CMK (cell line): ENCODE results near the gene NONO.
"Not testable (repeated sequence)": the region's sequence is repeated elsewhere in the genome, so short reads cannot be mapped to it uniquely, and the experiment has no call there.

Experiments
- DNase-seq: peaks from one replicate; pipeline ENCODE4 v3.0.0-alpha.2; 2010; ENCODE audit warnings: low read depth

The NONO gene, protein sequence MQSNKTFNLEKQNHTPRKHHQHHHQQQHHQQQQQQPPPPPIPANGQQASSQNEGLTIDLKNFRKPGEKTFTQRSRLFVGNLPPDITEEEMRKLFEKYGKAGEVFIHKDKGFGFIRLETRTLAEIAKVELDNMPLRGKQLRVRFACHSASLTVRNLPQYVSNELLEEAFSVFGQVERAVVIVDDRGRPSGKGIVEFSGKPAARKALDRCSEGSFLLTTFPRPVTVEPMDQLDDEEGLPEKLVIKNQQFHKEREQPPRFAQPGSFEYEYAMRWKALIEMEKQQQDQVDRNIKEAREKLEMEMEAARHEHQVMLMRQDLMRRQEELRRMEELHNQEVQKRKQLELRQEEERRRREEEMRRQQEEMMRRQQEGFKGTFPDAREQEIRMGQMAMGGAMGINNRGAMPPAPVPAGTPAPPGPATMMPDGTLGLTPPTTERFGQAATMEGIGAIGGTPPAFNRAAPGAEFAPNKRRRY

DNA sequence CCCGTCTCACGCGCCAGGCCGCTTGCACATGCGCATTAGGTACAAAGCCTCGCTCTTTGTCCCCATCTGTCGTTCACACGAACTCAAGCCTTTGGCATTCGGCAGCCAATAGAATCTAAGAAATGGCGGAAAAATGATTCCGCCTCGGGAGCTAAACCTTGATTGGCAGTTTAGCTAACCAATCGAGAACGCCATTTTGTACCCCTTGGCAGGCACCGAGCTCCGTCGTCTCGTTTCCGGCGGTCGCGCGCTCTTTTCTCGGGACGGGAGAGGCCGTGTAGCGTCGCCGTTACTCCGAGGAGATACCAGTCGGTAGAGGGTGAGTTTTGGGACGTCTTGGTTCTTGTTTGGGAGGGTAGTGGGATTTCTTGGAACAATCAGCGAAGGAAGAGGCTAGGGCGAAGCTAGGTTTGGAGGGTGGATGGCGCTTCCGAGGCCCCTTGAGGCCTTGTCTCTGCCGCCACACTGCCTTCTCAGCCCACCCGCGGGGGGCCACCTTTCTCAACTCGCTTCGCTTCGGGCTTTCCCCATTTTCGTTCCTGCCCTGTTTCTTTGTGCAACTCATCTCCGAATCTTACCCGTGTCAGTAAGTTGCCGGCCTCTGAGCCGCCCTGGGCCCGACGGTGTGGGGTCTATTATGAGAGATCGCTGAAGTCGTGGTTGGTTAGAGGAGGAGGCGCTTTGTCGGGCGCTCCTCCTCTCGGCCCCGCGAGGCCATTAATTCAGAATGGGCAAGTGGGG is at the start of gene NONO:
NONO (plus strand) TSS at position 233 of the 741 bp plus-strand sequence. CDS start 7,003 bp downstream, outside the sequence.
- peak; percentile 87 for DNase-seq

DNA sequence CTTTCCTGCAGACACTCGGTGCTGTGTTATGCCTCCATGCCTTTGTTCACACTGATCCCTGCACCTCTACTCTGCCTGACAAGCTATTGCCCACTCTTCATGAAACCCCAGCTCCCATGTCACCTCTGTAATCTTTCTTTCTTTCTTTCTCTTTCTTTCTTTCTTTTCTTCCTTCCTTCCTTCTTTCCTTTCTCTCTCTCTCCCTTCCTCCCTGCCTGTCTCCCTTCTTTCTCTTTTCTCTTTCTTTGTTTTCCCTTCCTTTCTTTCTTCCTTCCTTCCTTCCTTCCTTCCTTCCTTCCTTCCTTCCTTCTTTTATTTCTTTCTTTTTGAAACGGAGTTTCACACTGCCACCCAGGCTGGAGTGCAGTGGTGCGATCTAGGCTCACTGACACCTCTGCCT is 48.0 kb upstream of the NONO start:
- no peak for DNase-seq

DNA sequence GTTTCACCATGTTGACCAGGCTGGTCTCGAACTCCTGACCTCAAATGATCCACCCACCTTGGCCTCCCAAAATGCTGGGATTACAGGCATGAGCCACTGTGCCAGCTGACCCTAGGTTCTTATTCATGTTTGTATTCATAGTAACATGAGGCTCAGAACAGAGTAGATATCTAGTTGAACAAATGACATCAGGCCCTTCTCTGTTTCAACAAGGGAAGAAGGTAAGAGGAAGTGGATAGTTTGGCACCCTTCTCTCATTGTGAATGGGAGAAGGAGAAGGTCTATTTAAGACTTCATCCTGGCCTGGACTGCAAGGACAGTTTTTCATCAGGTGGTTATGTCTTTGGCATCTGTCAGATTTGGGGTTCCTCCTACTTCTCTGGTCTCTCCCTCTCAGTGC is 46.6 kb upstream of the NONO start:
- DNase-seq: no peak

DNA sequence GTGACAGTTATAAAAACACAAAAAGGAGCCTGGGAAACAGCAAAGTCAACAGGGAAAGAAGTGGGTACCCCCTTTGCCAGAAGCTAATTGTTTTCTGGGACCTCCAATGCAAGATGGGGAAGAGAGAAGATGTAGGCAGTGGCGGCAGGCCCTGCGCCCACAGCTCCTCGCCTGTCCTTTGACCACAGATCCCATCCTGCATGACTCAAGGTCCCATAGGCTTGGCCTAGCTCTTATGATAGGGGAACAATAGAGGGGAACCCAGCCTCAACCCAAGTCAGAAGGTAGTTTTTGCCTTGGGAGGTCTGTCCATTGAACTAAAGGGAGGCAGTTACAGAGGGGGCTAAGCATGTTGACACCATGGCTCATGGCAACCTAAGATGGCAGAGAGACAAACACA is 43.7 kb upstream of the NONO start:
- no peak for DNase-seq

DNA sequence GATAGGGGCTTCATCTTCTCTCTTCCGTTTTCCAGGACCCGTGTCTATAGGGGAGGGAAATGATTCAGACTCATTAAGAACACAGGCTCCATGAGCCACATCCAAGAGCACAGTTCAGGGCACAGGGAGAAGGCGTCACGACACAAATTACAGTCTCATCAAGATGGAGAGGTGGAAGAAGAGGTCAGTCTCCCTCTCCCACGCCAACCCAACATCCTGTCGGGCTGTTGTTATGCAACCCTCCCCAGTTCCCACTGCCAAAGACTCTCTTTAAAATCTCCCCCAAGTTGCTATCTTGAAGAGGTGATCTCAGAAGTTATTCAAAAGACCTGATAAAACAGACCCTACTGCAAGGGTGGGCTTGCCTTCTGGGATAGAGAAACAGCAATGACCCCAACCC is 42.1 kb upstream of the NONO start:
- DNase-seq: no peak

DNA sequence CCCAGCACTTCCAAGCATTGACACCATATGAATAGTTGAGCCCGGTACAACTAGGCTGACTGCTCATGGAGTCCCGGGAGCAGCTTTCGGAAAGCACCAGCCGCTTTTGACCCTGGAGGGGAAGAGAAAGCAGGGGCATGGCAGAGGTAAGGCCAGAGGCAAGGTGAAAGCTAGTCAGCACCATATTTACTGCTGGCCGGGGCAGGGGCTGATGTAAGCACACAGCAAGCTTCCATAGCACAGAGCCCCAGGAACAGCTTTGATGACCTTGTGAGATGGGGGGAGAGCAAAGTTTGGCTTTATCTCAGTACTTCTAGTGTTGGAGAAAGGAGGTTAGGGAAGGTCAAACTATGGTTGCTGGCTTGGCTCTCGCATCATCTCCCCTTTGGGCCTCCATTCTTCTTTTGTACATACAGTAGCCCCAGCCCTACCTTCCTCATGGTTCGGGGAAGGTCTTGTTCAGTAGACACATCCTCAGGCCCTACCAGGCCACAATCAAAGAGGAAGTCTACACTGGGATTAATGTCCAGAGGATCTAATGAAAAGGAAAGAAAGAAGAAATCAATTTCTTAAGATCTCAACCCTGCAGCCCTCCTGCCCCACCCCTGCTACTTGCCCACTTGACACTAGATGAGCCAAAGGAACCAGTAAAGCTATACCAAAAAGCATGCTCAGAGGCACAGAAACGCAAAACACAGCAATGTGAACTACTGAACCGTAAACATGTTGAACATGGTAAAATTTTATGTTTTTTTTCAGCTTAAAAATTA is 38.9 kb upstream of the NONO start:
- DNase-seq: no peak

DNA sequence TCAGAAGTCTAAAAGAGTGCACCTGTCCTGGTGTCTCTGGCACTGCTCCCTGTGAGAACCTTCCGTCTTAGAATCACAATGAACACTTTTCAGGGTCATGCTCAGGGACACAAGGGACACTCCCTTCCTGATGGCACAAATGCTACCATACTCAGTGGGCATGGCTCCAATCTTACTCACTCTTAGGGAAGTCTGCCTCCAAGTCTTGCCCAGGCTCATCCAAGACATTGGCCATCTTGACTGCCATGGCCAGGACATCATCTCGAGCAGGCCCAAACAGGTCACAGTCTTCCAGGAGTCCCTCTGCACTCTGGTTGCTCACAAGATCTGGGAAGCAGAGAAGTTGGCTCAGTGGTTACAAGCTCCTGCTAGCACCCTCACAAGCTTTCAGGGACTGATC is 38.3 kb upstream of the NONO start:
- no peak for DNase-seq

DNA sequence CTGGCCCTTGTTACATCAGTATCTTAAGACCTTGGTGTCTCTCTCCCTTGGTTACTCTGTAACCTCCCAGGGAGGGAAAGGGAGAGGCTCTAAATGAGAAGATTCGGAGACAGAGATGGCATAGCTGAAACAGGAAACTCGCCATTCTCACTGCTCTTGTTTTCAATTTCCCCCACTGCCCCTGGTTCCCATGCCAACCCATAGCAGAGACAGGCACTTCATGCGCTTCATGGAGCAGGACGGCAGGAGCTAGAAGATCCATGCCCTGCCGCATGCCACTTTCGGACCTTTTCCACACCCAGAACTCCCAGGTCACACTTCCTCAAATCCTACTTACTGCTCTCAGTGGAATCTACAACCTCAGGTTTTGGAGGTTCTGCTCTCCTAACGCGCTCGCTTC is 32.6 kb upstream of the NONO start:
- no peak for DNase-seq

DNA sequence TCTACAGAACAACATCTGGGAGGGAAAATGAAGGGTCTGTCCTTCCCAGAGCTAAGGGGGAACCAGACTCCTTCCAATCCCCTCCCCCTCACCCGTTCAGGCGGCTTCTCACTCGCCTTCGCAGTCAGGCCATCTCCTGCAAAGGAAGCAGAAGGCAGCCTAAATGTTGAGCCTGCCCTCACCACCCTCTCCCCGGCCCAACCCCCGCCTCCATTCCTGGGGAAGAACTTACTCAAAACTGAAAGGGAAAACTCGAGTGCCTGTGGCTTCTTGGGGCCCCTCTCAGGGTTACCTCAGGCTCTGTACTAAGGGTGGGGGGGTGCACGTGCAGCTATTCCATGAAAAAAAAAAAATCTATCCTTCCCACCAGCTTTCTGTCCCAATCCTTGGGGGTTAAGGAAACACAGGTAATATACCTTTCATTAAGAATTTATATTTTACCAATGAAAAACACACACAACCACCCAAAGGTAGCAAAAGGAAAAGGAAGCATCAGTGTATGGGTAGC is 31.9 kb upstream of the NONO start:
- no peak for DNase-seq

DNA sequence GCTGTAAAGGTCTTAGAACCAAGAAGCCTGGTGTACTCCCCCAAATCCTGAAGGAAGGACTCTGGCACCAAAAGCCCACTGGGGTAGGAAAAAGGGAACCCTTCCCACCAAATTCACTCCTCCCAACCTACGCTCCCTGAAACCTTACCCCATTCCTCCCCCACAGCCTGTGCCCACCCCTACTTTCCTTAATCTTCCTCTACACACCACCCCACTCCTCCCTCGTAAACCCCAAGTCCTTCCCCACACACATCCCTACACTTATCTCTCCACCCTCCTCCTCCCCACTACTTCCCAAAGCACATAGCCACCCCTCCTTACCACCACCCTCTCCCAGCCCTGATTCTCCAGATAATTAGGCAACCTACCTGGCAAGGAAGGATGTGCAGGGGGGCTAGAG is 31.2 kb upstream of the NONO start:
- DNase-seq: no peak

DNA sequence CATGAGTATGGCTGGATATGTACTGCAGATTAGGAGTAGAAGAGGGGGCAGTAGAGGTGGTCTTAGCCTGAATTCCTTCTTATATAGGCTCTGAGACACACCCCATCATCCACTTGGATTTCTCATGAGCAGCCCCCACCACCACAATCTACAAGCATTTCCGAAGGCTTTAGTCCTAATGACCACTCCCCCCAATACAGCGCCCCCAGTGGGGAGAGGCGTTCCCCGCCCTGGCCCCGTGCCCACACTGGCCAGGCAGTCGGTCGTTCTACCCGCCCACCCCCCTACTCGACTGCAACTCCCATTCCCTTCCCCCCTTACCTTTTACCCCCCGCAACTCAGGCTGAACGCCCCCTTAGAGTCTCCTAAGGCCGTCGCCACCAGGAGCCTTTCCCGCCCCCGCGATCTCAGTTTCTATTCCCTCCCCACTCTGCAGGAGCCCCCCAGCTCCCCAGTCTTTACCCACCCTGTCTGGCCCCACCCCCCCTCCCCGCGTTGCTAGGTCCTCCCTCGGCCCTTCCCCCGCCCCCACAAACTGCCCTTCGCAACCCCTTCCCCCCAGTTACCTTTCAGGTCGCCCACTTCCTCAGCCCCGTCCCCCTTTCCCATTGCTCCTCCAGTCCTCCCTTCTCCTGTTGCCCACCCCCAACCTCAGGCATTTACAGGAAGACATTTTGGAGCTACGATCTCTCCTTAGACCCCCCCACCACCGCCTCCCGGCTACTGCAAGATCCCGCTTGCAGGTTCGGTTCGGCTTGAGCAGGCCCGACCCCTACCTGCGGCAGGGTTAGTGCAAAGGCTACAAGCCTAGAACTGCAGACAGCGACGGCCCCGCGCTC is 30.0 kb upstream of the NONO start:
- DNase-seq: peak; percentile 29

DNA sequence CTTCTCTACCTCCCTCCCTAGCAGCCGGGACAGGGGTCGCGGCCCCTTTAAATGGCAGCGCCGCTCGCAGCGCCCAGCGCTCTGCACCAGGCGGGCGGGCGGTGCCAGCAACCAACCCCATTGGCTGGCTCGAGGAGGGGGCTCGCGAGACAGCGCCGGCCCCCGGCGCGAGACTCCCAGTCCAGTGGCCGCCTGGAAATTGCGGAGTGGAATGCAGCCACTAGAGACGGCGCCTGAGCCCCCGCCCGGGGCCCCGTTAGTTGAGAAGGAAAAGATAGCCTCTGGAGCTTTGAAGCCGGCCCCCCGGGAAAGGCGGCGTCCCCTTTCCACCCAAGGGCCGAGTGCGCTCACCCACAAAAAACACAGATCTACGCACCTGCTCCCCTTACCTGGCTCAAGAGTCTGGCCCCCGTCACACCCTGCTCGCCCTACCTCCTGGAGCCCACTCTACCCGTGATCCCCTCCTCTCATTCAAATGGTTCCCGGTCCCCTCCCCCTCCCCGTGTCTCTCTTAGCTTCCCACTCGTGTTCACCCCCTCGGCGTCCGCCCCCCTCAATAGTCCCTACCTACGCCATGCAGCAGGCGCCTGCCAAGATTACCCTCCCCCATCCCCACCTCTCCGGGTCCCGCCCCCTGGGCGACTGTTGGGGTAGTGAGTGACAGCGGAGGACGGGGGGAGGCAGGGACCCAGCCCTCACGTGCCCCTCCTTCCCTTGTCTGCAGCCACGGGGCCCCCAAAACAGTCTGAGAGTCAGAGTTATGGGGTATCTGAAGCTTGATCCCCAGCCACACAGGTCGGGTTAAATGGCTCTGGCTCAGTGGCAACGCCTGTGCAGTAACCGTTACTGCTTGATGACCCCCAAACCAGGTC is 29.1 kb upstream of the NONO start, which contains the start of gene ZMYM3:
ZMYM3 (minus strand) TSS at position 49 of the 872 bp plus-strand sequence. CDS start 885 bp downstream, outside the sequence.
- DNase-seq: peak; percentile 64

DNA sequence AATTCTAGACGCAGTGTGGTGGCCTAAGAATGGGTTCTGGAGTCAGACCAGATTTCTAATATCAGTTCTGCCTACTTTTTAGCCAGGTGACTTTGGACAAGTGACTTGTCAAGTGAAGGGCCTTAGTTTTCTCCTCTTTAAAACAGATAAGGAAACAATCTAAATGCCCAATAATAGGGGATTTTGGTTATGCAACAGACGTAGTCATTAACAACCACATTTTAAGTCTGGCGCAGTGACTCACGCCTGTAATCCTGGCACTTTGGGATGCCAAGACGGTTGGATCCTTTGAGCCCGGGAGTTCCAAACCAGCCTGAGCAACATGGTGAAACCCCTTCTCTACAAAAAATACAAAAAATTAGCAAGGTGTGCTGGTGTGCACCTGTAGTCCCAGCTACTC is 27.4 kb upstream of the NONO start:
- DNase-seq: no peak

DNA sequence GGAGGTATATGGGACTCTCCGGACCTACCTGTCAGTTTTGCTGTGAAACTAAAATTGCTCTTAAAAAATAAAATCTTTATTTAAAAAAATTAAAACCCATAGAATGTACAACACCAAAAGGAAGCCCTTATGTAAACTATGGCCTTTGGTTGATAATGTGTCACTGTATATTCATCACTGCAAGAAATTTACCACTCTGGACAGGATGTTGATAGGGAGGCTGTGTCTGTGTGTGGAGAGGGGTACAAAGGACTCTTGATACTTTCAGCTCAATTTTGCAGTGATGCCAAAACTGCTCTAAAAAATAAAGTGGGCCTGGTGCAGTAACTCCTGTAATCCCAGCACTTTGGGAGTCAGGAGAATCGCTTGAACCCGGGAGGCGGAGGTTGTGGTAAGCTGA is 26.6 kb upstream of the NONO start:
- DNase-seq: no peak

DNA sequence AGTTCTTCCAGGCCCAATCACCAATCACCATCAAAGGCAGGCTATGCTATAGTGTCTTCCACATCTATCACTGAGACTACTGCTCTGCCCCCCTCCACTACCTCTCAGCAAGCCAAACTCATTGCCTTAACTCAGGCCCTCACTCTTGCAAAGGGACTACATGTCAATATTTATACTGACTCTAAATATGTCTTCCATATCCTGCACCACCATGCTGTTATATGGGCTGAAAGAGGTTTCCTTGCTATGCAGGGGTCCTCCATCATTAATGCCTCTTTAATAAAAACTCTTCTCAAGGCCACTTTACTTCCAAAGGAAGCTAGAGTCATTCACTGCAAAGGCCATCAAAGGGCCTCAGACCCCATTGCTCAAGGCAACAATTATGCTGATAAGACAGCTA is 14.8 kb upstream of the NONO start:
- DNase-seq: not testable (repeated sequence)

DNA sequence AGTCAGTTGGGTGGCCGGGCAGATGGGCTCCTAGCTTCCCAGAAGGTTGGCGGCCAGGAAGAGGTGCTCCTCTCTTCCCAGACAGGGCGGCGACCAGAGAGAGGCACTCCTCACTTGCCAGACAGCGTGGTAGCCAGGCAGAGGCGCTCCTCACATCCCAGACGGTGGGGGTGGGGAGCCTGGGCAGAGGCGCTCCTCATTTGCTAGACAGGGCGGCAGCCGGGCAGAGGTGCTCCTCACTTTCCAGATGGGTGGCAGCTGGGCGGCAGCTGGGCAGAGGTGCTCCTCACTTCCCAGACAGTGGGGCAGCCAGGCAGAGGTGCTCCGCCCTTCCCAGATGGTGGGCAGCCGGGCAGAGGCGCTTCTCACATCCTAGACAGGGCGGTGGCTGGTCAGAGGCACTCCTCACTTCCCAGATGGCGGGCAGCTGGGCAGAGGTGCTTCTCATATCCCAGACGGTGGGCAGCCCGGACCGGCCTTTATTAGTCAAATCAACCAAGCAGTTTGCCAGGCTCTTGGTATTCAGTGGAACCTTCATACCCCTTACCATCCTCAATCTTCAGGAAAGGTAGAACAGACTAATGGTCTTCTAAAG is 13.5 kb upstream of the NONO start:
- DNase-seq: no peak

DNA sequence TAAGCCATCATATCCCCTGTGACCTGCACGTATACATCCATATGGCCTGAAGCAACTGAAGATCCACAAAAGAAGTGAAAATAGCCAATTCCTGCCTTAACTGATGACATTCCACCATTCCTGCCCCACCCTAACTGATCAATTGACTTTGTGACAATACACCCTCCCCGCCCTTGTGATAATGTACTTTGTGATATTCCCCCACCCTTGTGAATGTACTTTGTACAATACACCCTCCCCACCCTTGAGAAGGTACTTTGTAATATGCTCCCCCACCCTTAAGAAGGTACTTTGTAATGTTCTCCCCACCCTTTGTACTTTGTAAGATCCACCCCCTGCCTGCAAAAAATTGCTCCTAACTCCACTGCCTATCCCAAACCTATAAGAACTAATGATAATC is 11.1 kb upstream of the NONO start:
- DNase-seq: not testable (repeated sequence)

DNA sequence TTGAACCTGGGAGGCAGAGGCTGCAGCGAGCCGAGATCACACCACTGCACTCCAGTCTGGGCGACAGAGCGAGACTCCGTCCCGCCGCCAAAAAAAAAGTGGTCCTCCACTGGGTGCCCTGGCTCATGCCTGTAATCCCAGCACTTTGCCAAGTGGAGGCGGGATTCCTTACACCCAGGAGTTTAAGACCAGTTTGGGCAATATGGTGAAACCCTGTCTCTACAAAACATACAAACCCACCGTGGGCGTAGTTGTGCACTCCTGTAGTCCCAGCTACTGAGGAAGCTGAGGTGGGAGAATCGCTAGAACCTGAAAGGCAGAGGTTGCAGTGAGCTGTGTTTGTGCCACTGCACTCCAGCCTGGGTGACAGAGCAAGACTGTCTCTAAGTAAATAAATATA is 2.1 kb upstream of the NONO start:
- DNase-seq: not testable (repeated sequence)

DNA sequence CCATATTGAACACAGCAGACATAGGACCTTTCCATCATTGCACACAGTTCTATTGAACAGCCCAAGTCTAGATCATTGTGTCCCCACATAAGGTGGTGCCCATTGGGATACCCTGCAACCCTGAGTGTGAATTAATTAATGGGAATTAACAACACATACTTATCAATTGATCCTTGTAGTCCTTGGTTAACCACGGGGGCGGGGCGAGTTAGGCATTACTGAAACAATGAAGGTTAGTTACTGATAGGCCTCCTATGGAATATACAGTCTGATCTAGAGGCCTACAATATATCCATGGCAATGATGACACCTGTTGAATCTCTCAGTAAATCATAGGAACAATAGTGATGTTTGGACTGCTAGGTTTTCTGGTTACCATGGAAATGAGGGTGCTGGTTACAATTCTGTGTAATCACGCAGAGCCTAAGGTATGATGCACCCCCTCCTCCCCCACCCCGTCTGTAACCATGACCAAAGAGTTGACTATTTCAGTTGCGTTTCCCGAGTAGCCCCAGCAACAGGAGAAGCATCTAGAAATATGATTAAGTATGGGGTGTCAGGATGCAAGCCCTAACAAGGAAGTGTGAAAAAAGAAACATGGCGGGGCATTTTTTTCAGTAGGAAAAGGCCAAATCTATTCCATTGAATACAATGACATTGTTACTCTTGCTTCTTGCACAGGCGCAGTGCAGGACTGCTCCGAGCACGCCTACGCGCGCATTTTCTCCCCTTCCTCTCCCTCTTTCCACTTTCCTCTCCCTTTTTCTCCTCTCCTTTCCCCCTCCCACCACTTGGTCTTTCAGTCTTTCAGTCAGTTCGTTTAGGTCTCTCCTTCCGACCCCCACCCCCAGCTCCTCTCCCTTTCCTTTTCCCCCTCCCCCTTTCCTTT is 677 bp upstream of the NONO start:
- no peak for DNase-seq
